SK-N-MC (cell line): ENCODE results near the gene PGBD1.

Experiments used
- FOXP2 ChIP-seq: optimal IDR thresholded peaks from 2 replicates; pipeline ENCODE3; 2011; ENCODE audit warnings: mild to moderate bottlenecking, moderate library complexity; ENCODE audit not compliant: insufficient read depth; ENCODE audit errors: extremely low read length, control extremely low read depth
- POLR2AphosphoS5 ChIP-seq: IDR thresholded peaks from 2 replicates; pipeline ENCODE4 v1.6.1; 2012; ENCODE audit warnings: mild to moderate bottlenecking, low read depth, low read length, borderline replicate concordance

GRCh38 chr6:28349344-28349891, 68.0 kb downstream of the PGBD1 start:
- TF ChIP-seq FOXP2, result no peak
- no peak for TF ChIP-seq POLR2AphosphoS5
